Measurements from ENCODE around the gene SLC24A4.

Gene SLC24A4

DNA sequence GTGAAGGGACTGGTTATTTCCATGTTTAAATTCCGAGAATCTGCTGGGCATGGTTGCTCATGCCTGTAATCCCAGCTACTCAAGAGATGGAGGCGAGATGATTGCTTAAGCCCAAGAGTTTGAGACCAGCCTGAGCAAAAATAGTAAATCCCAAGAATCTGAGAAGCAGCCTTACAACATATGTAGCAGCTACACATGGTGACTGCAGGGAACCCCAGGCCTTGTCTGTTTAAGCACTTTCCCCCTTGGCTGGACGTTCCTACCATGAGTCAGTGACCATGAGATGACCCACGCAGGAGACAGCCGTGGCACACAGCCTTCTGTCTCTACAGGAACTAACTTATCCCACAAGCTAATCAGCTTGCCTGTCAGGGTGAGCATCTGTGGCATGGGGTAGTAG, 5.5 kb upstream of the SLC24A4 start:
- DNase-seq, result no peak

DNA sequence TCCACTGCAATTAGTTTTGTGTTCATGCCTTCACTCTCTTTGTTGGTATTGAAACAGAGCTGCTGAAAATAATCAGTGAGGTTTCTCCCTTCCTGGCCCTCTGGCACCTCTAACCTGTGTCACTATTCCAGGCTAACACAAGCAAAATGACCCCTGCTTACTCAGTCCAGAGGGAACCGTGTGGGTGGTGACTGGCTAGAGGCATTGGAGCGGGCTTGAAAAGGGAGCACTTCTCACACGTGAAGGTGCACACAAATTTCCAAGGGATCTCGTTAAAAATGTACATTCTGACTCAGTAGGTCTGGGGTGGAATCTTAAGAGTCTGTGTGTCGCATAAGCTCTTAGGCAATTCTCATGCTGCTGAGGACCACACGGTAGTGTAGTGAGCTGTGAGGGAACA, 1.3 kb upstream of the SLC24A4 start:
- DNase-seq, result no peak

GRCh38 chr14:92322516-92322915, 449 bp upstream of the SLC24A4 start:
- DNase-seq, result no peak

- no peak for DNase-seq
Observed at GRCh38 chr14:92323916-92324818, 1.2 kb downstream of the SLC24A4 start.

- no peak for DNase-seq
Observed at GRCh38 chr14:92325835-92326234, 2.9 kb downstream of the SLC24A4 start.

DNA sequence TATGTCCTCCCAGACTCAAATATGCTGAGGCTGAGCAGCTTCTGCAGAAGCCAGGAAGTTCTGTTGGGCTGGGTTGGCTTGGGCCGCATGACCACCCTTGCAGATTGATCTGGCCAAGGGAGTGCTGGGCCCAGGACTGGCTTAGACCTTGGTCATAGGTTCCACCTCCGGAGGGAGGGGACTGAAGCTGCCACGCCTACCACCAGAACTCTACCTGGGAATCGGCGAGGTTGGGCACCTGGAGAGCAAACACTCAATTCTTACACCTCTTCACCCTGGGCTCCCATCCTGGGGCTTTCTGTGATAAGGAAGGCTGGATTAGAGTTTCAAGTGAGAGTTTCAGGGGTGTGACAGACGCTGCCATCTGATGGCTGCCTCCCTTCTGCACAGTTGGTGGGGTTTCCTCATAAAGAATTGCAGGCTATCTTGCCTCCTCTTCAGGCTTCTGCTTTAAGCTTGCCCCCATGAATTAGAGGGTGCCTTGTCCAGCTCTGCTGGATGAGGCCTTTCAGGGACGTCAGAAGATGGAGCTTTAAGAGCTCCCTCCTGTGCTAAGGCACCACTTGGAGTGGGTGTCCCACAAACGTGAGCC, 5.8 kb downstream of the SLC24A4 start:
- DNase-seq, result no peak

GRCh38 chr14:92334050-92334449, 11.1 kb downstream of the SLC24A4 start:
- DNase-seq, result no peak

DNA sequence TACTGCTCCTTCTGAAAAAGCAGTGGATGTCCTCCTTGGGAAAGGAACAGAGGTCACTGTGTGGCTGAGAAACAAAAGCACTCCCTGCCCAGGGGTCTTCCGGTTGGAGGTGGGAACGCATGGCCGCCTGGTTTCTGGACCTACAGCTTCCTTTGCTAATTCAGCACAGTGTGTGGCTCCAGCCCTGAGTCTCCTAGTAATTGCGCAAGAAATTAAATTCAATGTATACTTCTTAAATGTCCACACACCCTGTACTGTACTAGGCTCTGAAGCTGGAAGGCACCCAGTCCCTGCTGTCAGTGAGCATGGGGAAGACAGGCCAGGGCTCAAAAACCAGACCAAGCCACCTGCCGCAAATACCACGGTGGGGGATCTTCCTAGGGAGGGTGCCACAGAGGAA, 13.4 kb downstream of the SLC24A4 start:
- DNase-seq, result no peak

DNA sequence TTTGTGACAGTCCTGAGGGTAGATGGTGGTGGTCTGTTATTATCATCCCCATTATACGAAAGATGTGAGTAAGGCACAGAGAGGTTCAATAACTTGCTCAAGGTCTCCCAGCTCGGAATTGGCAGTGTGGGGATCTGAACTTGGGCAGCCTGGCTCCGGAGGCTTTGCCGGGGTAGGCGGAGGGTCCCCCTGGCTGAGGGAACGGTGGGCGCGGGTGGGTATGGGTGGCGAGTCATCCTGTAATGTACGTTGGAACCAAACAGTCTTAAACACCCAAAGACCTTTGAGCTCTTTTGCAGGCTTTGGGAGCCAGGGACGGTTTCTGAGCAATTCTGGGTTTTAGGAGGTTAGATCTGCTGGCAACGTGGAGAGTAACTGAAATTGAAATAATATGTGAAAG, 16.5 kb downstream of the SLC24A4 start:
- no peak for DNase-seq

GRCh38 chr14:92340071-92340470, 17.1 kb downstream of the SLC24A4 start:
- DNase-seq, result no peak

DNA sequence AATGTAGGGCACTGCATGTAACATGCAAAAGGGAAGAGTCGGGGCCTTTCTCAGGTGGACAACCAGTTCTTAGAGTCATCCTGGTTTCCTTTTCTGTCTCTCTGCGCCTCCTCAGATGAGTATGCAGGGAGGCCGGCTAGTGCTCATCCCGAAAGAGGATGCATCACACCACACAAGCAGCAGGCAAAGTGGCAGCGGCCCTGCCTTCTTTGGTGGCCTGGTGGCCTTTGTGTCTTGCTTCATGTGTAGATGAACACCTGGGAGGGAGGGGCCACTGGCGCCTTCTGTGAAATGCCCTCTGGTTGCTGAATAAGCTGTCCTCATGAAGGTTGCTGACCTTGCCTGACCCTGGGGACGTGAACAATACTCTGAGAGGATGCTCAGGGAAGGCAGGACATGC, 18.0 kb downstream of the SLC24A4 start:
- DNase-seq, result no peak

DNA sequence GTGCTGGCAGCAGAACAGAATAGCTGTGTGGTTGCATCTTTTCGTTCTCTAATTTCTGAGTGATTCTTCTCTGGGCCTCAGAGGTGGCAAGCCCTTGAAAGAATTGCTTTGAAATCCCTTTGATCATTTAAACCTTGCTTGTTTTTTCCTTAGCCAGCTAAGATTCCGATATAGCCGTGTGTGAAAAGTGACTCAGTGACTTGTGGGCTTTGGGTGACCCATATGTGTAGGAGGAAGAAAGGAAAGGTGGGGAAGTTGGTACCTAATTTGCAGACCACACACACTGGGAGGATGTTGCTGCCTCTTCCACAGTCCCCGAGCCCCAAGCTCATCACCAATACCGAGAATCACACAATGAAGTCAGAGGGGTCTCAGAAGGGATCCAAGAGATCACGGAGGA, 18.8 kb downstream of the SLC24A4 start:
- no peak for DNase-seq

DNA sequence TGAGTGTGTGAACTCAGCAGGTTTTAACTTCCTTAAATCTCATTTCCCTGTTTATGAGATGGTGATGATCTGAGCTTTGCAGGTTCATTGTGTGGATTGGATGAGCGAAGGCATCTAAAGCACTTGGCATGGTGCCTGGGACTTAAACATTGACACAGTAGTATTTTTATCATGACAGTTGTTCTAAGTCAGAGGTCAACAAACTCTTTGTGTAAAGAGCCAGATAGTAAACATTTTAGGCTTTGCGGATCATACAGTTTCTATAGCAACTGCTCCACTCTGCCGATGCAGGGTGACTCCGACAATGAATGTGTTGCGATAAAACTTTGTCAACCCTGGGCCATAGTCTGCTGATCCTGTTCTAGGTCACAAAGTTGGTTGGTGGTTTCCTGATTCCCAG, 25.2 kb downstream of the SLC24A4 start:
- DNase-seq, result no peak

DNA sequence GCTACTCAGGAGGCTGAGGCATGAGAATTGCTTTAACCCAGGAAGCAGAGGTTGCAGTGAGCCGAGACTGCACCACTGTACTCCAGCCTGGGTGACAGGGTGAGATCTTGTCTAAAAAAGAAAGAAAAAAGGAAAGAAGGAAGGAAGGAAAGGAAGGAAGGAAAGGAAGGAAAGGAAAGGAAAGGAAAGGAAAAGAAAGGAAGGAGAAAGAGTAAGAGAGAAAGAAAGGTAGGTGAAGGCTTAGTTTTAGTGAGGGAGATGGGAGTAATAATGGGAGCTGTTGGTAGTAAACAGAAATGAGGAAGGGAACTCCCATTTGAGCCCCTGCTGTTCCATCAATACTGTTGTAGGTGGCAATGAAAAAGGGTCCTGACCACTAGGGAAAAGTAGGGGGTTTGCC, 28.8 kb downstream of the SLC24A4 start:
- no peak for DNase-seq

DNA sequence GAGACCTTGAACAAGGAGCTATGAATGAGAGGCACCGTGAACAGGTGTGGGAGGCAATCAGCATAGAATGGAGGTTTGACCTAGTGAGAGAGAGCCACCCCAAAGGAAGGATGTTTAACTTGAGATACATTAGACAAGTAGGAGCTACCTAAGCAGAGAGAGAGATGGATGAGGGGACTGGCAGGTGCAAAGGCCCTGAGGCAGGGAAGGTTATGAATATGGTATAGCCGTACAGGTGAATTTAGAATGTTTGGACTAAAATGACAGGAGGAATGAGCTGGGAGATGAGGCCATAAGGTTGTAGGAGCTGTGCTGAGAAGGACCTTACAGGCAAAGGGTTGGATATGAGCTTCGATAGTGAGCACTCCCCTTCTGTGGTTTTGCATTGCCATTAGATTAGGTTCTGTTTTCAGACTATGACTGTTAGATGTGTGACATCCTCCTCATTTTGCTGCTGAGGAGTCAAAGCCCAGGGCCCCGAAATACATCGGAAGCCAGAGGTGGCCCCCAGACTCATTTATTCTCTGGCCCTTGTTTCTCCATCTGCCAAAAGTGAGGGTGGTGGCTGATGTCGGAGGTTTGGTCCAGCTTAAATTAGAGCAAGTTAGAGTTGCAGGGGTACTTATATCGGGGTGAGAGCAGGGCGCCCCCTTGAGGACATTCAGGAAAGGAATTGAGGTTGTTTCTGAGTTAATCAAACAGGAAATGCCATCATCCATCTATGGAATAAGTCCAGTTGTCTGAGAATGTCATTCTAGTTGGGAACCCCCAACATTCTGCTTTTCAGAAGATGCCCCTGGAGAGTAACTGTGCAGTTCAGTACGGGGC, 29.4 kb downstream of the SLC24A4 start:
- DNase-seq, result no peak

GRCh38 chr14:92353447-92353846, 30.5 kb downstream of the SLC24A4 start:
- no peak for DNase-seq

DNA sequence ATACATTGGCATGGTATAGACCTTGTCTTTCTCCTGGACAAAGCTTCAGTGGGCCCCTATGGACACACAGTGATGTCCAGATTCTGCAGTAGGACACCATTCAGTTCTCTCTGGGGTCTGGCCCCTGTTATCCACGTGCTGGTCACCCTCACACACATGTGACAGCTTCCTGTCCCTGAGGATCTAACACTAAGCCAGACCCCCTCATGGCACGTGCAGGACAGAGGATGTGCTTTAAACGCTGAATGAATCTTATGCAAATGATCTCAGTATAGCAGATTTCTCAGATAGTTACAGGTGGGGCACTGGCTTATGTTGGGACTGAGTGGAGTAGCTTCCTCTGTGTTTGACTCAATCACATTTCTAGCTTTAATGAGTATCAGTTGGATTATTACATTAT, 33.7 kb downstream of the SLC24A4 start:
- no peak for DNase-seq

- no peak for DNase-seq
Observed at GRCh38 chr14:92360651-92361370, 37.8 kb downstream of the SLC24A4 start.

DNA sequence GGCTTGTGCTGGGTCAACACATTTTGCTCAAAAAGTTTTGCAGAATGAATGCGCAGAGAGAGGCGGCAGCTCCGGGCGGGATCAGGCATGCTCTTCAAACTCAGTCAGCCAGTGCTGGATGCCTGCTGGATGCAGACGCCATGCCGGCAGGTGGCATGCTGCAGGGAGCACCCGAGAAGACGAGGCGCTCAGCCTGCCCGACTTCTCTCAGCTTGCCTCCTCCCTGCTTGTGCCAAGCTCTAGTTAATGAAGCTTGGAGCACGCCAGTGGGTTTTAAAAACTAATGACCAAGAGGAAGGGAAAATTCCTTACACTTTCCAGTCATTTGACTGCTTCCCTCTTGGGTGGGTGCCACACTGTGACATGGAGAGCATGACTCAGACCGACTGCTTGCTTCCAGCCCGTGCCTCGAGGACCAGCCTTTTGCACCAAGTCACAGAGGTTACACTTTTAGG, 39.8 kb downstream of the SLC24A4 start:
- DNase-seq, result peak in 10 of 14 donors; percentile 1 to 71 (median 31)

- DNase-seq, result no peak
Observed at GRCh38 chr14:92366237-92366636, 43.3 kb downstream of the SLC24A4 start.

- DNase-seq, result no peak
Observed at GRCh38 chr14:92368001-92368400, 45.0 kb downstream of the SLC24A4 start.

GRCh38 chr14:92369097-92369496, 46.1 kb downstream of the SLC24A4 start:
- DNase-seq, result no peak

GRCh38 chr14:92372230-92372629, 49.3 kb downstream of the SLC24A4 start:
- no peak for DNase-seq
